Left forelimb (tissue), 1 donor: ENCODE data around the gene FAM111A.

Source experiments
- DNase-seq: peaks from one replicate; pipeline ENCODE4 v3.0.0-alpha.2; 2018; ENCODE audit warnings: low spot score

Gene FAM111A

DNA sequence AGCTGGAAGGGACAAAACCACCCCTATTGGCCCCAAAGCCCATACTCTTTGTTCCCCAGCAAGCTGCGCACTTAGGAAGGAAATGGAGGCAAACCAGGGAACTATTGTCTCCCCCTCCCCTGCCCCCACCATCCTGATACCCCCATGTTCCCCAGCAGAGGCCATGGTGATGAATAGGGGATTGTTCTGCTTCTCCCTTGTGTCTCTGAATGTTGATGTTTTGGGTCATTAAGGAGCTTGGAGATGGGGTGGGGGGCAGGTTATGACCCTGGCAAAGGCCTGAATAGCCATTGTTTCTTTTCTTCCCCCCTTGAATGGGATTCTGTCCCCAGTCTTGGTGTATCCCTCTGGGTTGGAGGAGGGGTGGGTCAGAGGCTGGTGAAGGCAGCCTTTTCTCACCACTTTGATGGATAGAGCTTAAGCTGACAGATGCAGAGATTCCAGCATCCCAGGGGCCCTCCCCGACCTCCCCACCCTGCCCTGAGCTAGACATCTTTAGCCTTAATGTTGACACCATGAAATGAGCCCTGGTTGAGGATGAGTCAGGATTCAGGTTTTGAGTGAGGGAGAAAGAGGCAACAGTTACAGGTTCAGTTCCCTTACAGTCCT, 37.6 kb downstream of the FAM111A start:
- no peak for DNase-seq

DNA sequence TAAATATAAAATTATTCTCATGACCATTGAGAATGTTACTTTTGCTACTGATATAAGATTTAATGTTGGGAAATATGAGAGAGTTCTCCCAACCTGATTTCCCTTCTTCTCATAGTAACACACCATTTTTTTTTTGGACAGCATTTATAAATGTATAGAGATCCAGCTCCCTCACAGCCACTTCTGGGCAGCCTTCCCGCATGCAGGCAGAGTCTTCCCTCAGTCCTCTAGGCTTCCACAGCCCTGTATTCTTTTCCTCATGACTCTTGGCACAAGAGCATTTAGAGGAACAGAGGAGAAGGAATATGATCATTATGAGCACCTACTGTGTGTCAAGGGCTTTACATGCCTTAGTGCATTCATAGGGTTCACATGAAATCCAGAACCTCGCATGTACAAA, 38.3 kb downstream of the FAM111A start:
- DNase-seq = no peak

GRCh38 chr11:59181746-59182456, 39.2 kb downstream of the FAM111A start:
- DNase-seq = no peak

DNA sequence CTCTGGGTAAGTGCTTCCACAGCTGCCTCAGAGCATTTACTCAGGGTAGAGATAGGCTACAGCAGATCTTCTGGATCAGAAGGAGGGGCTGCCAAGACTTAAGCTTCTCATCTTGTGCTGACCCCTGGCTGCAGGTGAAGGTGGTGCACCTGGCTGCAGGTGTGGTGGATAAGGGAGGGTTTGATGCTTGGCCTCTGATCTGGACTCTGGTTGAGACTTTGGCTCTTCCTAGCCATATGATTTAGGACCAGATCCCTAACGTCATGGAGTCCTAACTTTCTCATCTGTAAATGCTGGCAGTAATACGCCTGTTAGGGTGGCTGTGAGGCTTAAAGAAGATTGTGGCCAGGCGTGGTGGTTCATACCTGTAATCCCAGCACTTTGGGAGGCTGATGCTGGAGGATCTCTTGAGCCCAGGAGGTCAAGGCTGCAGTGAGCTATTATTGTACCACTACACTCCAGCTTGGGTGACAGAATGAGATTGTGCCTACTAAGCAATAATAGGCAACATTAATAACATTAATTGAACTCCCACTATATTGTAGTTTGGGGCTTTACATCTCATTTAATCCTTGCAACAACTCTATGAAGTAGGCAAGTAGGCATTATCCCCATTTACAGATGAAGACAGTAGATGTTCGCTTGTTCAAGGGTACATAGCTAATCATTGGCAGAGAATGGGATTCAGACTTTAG, 39.9 kb downstream of the FAM111A start:
- no peak for DNase-seq

DNA sequence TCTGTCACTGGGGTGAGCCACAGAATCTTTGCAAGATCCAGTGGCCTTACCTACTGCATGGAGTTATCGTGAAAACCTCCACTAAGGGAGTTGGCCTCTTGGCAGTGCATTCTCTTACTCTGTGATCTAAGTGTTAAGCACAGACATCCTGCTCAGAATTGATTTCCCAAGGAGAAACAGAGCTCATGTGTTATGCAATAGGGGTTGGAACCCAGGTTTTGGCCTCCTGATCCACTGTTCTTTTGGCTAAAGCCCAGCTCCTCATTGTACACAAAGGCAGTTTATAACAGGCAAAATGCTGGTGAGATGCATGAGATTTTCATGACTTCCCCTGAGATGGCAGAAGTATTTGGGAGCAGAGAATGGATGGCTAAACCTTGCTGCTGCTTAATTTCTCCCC, 41.1 kb downstream of the FAM111A start:
- no peak for DNase-seq

GRCh38 chr11:59184691-59185339, 42.2 kb downstream of the FAM111A start:
- DNase-seq = no peak

DNA sequence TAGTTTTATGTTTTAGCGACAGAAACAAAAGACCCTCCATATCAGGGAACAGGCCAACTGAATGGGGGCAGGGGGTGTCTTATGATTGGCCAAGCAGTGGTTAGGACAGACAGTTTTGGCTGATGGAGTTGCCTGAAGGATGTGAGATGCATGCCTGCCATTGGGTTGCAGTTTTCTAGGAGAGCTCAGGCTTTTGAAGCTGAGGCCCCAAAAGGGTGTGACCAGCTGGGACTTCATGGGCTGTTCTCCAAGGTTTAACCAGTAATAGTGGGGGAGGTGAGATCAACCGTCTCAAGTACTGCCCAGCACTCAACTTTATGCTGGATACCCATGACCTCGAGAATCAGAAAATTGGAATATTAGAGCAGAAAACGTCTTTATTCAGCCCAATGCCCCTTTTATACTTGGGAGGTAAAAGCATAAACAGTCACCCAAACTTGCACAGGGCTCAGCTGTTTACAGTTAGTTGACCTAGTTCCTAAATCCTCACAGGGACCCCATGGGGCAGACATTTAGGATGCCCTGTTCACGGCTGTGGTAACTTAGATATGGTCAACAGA, 42.8 kb downstream of the FAM111A start:
- no peak for DNase-seq

DNA sequence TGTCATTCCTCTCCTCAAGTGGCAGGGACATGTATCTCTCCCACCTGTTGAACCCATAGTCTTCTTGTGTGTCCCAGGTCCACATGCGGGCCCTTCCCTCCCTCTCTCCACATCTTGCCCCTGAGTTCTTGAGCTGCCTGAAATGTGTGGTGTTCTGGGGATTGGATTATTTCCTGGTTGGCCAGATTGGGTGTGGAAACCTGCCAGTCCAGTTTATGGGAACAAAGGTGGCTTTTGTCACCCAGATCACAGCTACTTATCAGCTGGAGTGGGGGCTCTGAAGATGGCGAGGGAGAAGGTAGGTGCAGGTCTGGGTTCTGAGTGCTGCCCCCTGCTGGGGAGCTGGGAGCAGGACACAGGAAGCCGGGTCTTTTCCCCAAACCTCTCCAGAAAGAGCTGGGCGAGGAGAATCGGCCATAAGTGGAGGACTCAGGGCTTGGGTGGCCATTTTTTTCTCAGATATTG, 43.5 kb downstream of the FAM111A start:
- no peak for DNase-seq

GRCh38 chr11:59187035-59187434, 44.4 kb downstream of the FAM111A start:
- DNase-seq = no peak

DNA sequence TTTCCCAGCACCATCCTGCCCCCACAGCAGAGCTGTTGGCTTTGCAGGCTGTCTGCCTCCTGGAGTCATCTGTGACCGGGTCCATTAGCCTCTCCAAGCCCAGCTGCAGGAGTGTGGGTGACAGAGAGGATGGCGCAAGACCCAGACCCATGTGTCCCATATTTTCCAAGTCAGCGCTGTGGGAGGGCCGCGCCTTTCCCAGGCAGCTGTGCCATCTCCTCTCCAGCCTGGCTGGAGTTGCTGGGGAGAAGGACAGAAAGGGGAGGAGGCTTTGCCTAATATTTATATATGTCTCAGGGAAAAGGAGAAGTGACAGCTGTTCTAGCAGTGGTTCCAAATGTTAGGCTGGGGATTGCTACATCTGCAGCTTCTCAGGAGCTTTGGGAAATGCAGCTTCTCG, 44.9 kb downstream of the FAM111A start:
- no peak for DNase-seq

GRCh38 chr11:59188954-59189353, 46.3 kb downstream of the FAM111A start:
- no peak for DNase-seq

GRCh38 chr11:59189986-59190385, 47.3 kb downstream of the FAM111A start:
- no peak for DNase-seq

DNA sequence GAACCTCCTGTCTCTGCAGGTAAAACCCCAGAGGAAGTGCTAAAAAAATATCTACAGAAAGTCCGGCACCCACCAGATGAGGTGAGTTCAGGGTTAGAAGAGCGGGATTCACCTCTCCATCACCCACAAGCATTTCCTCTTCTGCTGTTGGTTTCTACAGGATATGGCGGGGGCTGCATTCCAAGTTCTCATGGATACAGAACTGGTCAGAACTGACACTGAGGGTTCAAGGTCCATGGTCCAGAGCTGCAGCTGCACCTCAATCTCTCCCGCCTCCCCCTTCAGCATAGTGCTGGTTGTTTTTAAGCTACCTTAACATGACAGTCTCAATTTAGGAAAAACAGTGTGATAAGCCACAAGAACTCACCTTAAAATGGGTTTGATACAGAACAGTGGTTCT, 48.4 kb downstream of the FAM111A start:
- DNase-seq = no peak

- DNase-seq = no peak
Observed at GRCh38 chr11:59191890-59192289, 49.2 kb downstream of the FAM111A start.

GRCh38 chr11:59192446-59193020, 49.9 kb downstream of the FAM111A start:
- DNase-seq = no peak

- no peak for DNase-seq
Observed at GRCh38 chr11:59193587-59194130, 51.0 kb downstream of the FAM111A start.

- DNase-seq = no peak
Observed at GRCh38 chr11:59195586-59195985, 52.9 kb downstream of the FAM111A start.

- peak; percentile 9 for DNase-seq
Observed at GRCh38 chr11:59196777-59197176, 54.1 kb downstream of the FAM111A start.

DNA sequence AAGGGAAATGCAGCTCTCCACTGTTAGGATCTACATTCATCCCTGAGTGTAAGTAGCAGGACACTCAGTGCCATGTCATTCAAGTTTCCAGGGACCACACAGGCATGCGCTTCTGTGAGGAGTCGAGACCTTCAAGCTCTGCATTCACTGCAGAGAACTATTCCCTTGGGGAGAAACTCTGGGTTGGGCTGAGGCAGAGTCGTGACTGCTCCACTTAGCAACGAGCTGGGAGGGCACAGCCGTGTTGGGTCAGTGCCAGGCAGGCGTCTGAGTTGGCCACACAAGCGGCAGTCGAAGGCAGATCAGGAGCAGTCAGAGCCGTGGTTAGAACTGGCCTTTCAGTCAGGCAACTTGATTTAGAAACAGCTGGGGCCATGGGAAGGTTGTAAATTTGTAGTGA, 55.3 kb downstream of the FAM111A start:
- DNase-seq = peak; percentile 84

DNA sequence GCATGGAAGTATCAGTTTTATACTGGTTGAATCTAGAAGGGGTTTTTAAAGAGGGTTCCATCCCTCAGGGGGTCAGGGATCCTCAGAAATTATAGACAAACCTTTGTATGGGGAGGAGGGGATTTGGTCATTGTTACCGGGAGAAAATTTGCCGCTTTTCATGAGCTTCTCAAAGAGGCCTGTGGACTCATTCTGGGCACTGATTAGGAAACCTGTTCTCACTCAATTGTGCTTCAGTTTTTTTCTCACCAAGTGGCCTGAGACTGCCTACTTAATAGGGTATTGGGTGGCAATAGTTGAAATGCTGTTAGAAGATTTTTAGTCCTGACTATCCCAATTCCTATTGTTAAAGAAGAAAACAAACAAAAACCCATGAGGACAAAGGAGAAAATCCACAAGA, 56.1 kb downstream of the FAM111A start:
- peak; percentile 5 for DNase-seq

DNA sequence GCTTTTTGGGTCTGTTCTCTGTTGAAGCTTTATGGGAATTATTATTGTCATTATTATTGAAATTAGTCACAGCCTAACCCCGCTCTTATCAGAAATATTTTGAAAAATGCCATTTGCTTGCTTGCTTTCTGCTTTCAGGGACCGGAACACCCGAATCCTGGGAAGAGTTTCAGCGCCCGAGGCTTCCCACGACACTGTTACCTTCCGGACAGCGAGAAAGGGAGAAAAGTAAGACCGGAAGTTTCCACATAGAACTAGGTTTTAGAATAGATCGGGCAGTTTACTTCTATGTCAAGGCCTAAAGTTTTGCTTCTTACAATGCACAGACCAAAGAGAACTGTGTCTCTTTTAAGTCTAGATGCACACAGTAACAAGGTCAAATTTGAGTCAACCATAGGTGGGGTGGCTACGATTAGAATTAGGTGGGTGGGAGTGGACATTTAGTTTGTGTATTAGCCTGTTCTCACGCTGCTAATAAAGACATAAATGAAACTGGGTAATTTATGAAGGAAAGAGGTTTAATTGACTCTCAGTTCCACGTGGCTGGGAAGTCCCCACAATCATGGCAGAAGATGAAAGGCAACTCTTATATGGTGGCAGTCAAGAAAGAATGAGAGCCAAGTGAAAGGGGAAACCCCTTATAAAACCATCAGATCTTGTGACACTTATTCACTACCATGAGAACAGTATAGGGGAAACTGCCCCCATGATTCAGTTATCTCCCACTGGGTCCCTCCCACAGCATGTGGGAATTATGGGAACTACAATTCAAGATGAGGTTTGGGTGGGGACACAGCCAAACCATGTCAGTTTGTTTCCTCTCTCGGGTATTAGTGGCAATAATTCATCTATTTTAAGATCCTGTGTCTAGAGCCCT, 57.1 kb downstream of the FAM111A start:
- peak; percentile 2 for DNase-seq
